Loucy (cell line): ENCODE results near the gene MED13L.
A peak's percentile ranks its signal among the peaks of the same experiment; 100 is the strongest.

Experiments used
- H2AFZ ChIP-seq: fragments of 200-600 bp; sonication (generic); 2 replicates; pipeline ENCODE4 v1.6.0; 2016; ENCODE audit warnings: antibody characterized with exemption, mild to moderate bottlenecking, low read length, moderate library complexity
- H3F3A ChIP-seq: fragments of 200-600 bp; 2 replicates; pipeline ENCODE4 v1.6.0; 2016; ENCODE audit warnings: antibody characterized with exemption, low read depth, mild to moderate bottlenecking
- H3K27me3 ChIP-seq: fragments of 200-600 bp; sonication (generic); 2 replicates; pipeline ENCODE4 v1.6.1; 2014; ENCODE audit warnings: low read length, mild to moderate bottlenecking; ENCODE audit not compliant: insufficient read depth, poor library complexity, severe bottlenecking
- H3K36me3 ChIP-seq: fragments of 200-600 bp; sonication (generic); 2 replicates; pipeline ENCODE4 v1.6.1; 2016; ENCODE audit warnings: low read length; ENCODE audit not compliant: insufficient read depth
- H3K4me1 ChIP-seq: fragments of 200-600 bp; sonication (generic); 2 replicates; pipeline ENCODE4 v1.5.1; 2014; ENCODE audit warnings: low read length, mild to moderate bottlenecking; ENCODE audit not compliant: insufficient read depth, poor library complexity, severe bottlenecking
- H3K4me2 ChIP-seq: fragments of 200-600 bp; sonication (generic); 2 replicates; pipeline ENCODE4 v1.6.0; 2014; ENCODE audit warnings: antibody characterized with exemption, low read length, low read depth, mild to moderate bottlenecking; ENCODE audit not compliant: poor library complexity, severe bottlenecking
- H3K4me3 ChIP-seq: fragments of 200-600 bp; sonication (generic); 2 replicates; pipeline ENCODE4 v1.5.1; 2014; ENCODE audit warnings: low read length, mild to moderate bottlenecking, mixed read lengths; ENCODE audit not compliant: poor library complexity, severe bottlenecking
- H3K79me2 ChIP-seq: fragments of 200-600 bp; sonication (generic); 2 replicates; pipeline ENCODE4 v1.6.1; 2014; ENCODE audit warnings: low read length; ENCODE audit not compliant: insufficient read depth
- H3K9ac ChIP-seq: fragments of 200-600 bp; sonication (generic); 2 replicates; pipeline ENCODE4 v1.6.0; 2014; ENCODE audit warnings: mild to moderate bottlenecking, low read depth, low read length, moderate library complexity; ENCODE audit not compliant: poor library complexity, severe bottlenecking
- H3K9me2 ChIP-seq: fragments of 200-600 bp; sonication (generic); replicated peaks from 2 replicates; pipeline ENCODE4 v1.6.1; 2016; ENCODE audit warnings: low read depth, low read length, mixed read lengths
- H3K9me3 ChIP-seq: fragments of 200-600 bp; sonication (generic); 2 replicates; pipeline ENCODE4 v1.6.1; 2014; ENCODE audit warnings: mild to moderate bottlenecking, antibody characterized with exemption, low read length, low read depth; ENCODE audit not compliant: insufficient read depth
- H4K20me1 ChIP-seq: fragments of 200-600 bp; sonication (generic); 2 replicates; pipeline ENCODE4 v1.6.0; 2014; ENCODE audit warnings: antibody characterized with exemption, low read length, mild to moderate bottlenecking; ENCODE audit not compliant: insufficient read depth, poor library complexity, severe bottlenecking
- EZH2phosphoT487 ChIP-seq: fragments of 200-600 bp; IDR thresholded peaks from 2 replicates; pipeline ENCODE4 v1.6.1; 2018; ENCODE audit warnings: antibody characterized with exemption, mild to moderate bottlenecking, moderate library complexity, borderline replicate concordance
- TF ChIP-seq, protein P1 (sequence below): fragments of 200-600 bp; sonication (generic); conservative IDR thresholded peaks from 2 replicates; pipeline ENCODE4 v1.5.1; 2014; ENCODE audit warnings: mild to moderate bottlenecking, antibody characterized with exemption, low read length

The MED13L gene

DNA sequence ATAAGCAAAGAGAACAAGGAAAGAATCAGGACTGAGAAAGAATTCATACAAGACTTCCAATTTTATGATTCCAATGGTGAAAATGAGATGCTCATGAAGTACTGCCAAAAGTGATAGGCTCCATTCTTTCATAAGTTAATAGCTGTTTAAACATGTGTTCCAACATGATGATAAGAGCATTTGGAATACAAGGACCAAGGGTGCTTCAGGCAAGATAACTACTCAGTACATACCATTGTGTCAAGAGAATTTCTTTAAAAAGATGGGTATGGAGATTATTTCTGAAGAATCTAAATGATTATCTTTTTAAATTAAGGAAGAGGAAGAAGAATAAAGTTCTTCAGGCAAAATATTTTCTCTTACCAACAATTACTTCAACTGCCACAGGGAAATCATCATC, 258.1 kb downstream of the MED13L start:
- Histone ChIP-seq H3K36me3 (peaks cover 46% of the 10 kb centered on the region; the same call in 1 of the 2 replicates), H3K4me2 (no peak overlapping the region), H3K9ac (no peak overlapping the region), H4K20me1 (no peaks in the 10 kb centered on the region), H3K9me2 (no peaks in the 10 kb centered on the region), H3K4me3 (no peak overlapping the region), H3K27me3 (no peaks in the 10 kb centered on the region), H3K9me3 (no peaks in the 10 kb centered on the region), H2AFZ (no peak overlapping the region), H3F3A (no peaks in the 10 kb centered on the region), H3K4me1 (no peaks in the 10 kb centered on the region), H3K79me2 (peaks cover 10% of the 10 kb centered on the region; the same call in 1 of the 2 replicates)
- no peak for TF ChIP-seq EZH2phosphoT487
- TF ChIP-seq, protein P1, sequence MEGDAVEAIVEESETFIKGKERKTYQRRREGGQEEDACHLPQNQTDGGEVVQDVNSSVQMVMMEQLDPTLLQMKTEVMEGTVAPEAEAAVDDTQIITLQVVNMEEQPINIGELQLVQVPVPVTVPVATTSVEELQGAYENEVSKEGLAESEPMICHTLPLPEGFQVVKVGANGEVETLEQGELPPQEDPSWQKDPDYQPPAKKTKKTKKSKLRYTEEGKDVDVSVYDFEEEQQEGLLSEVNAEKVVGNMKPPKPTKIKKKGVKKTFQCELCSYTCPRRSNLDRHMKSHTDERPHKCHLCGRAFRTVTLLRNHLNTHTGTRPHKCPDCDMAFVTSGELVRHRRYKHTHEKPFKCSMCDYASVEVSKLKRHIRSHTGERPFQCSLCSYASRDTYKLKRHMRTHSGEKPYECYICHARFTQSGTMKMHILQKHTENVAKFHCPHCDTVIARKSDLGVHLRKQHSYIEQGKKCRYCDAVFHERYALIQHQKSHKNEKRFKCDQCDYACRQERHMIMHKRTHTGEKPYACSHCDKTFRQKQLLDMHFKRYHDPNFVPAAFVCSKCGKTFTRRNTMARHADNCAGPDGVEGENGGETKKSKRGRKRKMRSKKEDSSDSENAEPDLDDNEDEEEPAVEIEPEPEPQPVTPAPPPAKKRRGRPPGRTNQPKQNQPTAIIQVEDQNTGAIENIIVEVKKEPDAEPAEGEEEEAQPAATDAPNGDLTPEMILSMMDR = no peak

DNA sequence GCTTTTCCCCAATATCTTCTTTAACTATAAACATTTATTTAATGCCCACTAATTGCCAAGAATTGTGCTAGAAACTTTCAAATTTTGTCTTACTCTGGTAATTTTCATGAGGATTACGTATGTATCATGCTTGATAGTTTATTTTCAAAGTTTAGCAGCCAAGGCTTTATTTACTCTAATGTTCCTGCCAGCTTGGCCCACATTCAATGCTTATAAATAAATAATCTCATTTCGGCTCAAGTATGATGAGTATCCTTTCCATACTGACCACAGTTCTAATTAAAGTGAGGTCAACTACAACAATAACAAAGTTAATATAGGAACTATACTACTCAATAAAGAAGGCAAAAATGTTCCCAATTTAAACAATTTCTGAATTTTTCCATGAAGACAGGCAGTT, 259.2 kb downstream of the MED13L start:
- Histone ChIP-seq H4K20me1 (no peaks in the 10 kb centered on the region), H3K79me2 (peaks cover 4% of the 10 kb centered on the region; the same call in 1 of the 2 replicates), H3K4me2 (no peak overlapping the region), H3K4me3 (no peak overlapping the region), H2AFZ (no peak overlapping the region), H3K27me3 (no peaks in the 10 kb centered on the region), H3K9ac (no peak overlapping the region), H3F3A (no peaks in the 10 kb centered on the region), H3K9me2 (no peaks in the 10 kb centered on the region), H3K4me1 (no peaks in the 10 kb centered on the region), H3K9me3 (no peaks in the 10 kb centered on the region), H3K36me3 (peaks cover 57% of the 10 kb centered on the region; the same call in 1 of the 2 replicates)
- TF ChIP-seq, protein P1 = no peak
- no peak for TF ChIP-seq EZH2phosphoT487

DNA sequence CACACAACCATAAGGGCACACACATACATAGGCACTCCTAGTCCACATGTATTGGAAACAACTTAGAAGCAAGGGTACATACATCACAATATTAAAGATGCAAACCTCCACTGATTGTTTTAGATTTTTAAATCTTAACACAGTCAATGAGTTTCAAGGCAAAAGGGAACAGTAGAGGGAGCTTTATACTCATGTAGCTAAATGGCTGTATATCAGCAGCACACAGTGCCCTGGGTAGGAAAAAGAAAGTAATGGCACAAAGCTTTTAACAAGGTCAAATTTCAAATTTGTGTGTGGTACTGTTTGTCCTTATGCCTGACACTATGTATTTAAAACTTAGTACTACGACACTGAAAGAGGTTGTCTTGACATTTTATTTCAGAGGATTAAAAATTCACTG, 262.0 kb downstream of the MED13L start:
- H3K4me1 ChIP-seq = no peaks in the 10 kb centered on the region
- H3F3A ChIP-seq = no peaks in the 10 kb centered on the region
- H3K9me3 ChIP-seq = no peaks in the 10 kb centered on the region
- no peaks in the 10 kb centered on the region for H3K27me3 ChIP-seq
- no peak overlapping the region for H3K4me2 ChIP-seq
- H3K9me2 ChIP-seq = no peaks in the 10 kb centered on the region
- H3K79me2 ChIP-seq = no peaks in the 10 kb centered on the region
- peaks cover 75% of the 10 kb centered on the region; the same call in 1 of the 2 replicates for H3K36me3 ChIP-seq
- no peak overlapping the region for H2AFZ ChIP-seq
- no peak overlapping the region for H3K4me3 ChIP-seq
- H3K9ac ChIP-seq = no peak overlapping the region
- no peak for TF ChIP-seq EZH2phosphoT487
- TF ChIP-seq, protein P1 = peak; percentile 77
- H4K20me1 ChIP-seq = no peaks in the 10 kb centered on the region
